DOHH2 (cell line): ENCODE data around the gene EEF1E1.

Experiments used
- H3F3A ChIP-seq: fragments of 200-600 bp; sonication (generic), shearing (Covaris generic); 2 replicates; pipeline ENCODE4 v1.6.0; 2016; ENCODE audit warnings: antibody characterized with exemption, mild to moderate bottlenecking; ENCODE audit not compliant: control insufficient read depth, insufficient read depth
- H3K27ac ChIP-seq: fragments of 200-600 bp; sonication (generic); 2 replicates; pipeline ENCODE4 v1.5.1; 2014; ENCODE audit warnings: low read depth, mild to moderate bottlenecking, low read length, moderate library complexity
- H3K27me3 ChIP-seq: fragments of 200-600 bp; sonication (generic); 2 replicates; pipeline ENCODE4 v1.6.1; 2014; ENCODE audit warnings: mild to moderate bottlenecking, low read length, mixed read lengths; ENCODE audit not compliant: control insufficient read depth
- H3K36me3 ChIP-seq: fragments of 200-600 bp; sonication (generic); 2 replicates; pipeline ENCODE4 v1.6.1; 2014; ENCODE audit warnings: mild to moderate bottlenecking, low read length, moderate library complexity, mixed read lengths; ENCODE audit not compliant: control insufficient read depth
- H3K4me1 ChIP-seq: fragments of 200-600 bp; sonication (generic); 2 replicates; pipeline ENCODE4 v1.6.1; 2014; ENCODE audit warnings: mild to moderate bottlenecking, low read length, mixed read lengths; ENCODE audit not compliant: control insufficient read depth
- H3K4me2 ChIP-seq: fragments of 200-600 bp; sonication (generic); 2 replicates; pipeline ENCODE4 v1.6.0; 2014; ENCODE audit warnings: mild to moderate bottlenecking, low read length, moderate library complexity
- H3K4me3 ChIP-seq: fragments of 200-600 bp; sonication (generic); 2 replicates; pipeline ENCODE4 v1.5.1; 2014; ENCODE audit warnings: mild to moderate bottlenecking, low read length, mixed read lengths
- H3K79me2 ChIP-seq: fragments of 200-600 bp; sonication (generic); 2 replicates; pipeline ENCODE4 v1.6.1; 2014; ENCODE audit warnings: mild to moderate bottlenecking, low read length, mixed read lengths; ENCODE audit not compliant: control insufficient read depth
- H3K9me2 ChIP-seq: fragments of 200-600 bp; sonication (generic); replicated peaks from 2 replicates; pipeline ENCODE4 v1.6.1; 2014; ENCODE audit warnings: mild to moderate bottlenecking, low read length, mixed read lengths; ENCODE audit not compliant: control insufficient read depth
- H3K9me3 ChIP-seq: fragments of 200-600 bp; sonication (generic); 2 replicates; pipeline ENCODE4 v1.6.1; 2014; ENCODE audit warnings: antibody characterized with exemption, low read length, mixed read lengths; ENCODE audit not compliant: control insufficient read depth, insufficient read depth
- H4K20me1 ChIP-seq: fragments of 200-600 bp; sonication (generic); 2 replicates; pipeline ENCODE4 v1.6.0; 2014; ENCODE audit warnings: low read depth, mild to moderate bottlenecking, antibody characterized with exemption, low read length, moderate library complexity; ENCODE audit not compliant: control insufficient read depth, insufficient read depth
- CTCF ChIP-seq: fragments of 200-600 bp; sonication (generic); IDR thresholded peaks from one replicate; pipeline ENCODE4 v1.5.1; 2014; ENCODE audit warnings: antibody characterized with exemption, mild to moderate bottlenecking, low read depth, low read length; ENCODE audit not compliant: poor library complexity, severe bottlenecking
- EZH2phosphoT487 ChIP-seq: fragments of 200-600 bp; sonication (generic); IDR thresholded peaks from 2 replicates; pipeline ENCODE4 v1.6.1; 2017; ENCODE audit warnings: borderline replicate concordance, mild to moderate bottlenecking, antibody characterized with exemption, low read length, moderate library complexity, mixed read lengths

Gene EEF1E1

GRCh38 chr6:8139451-8139850 lies 37.1 kb upstream of the EEF1E1 start:
- Histone ChIP-seq H3K9me3 (no peaks in the 10 kb centered on the region), H3K9me2 (no peaks in the 10 kb centered on the region), H3K4me2 (no peak overlapping the region), H4K20me1 (no peaks in the 10 kb centered on the region), H3K4me1 (no peaks in the 10 kb centered on the region), H3F3A (no peaks in the 10 kb centered on the region), H3K36me3 (no peaks in the 10 kb centered on the region), H3K4me3 (no peak overlapping the region), H3K27ac (no peak overlapping the region), H3K27me3 (peaks cover 4% of the 10 kb centered on the region; the same call in 1 of the 2 replicates), H3K79me2 (no peaks in the 10 kb centered on the region)
- TF ChIP-seq CTCF = no peak
- no peak for TF ChIP-seq EZH2phosphoT487

DNA sequence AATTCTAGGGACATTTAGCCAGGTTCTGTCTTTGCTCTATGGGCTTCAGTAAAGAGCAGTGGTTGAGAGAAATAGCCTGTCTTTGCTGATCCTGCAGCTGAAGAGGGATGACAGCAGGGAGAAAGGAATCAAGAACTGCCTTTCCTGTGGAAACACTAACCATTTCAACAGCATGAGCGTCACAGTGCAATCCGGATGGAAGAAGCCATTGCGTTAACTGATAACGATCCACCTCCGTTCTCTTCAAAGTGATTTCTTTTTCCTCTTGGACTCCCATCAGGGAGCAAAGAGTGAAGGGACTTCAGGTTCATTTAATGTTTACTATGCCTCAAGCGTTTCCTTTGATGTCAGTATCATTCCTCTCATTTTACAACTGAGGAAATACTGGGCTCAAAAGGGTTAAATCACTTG lies 35.2 kb upstream of the EEF1E1 start:
- no peak overlapping the region for H3K4me3 ChIP-seq
- H3K27me3 ChIP-seq = peaks cover 4% of the 10 kb centered on the region; the same call in 1 of the 2 replicates
- H3K27ac ChIP-seq = no peak overlapping the region

GRCh38 chr6:8135276-8135675 lies 32.9 kb upstream of the EEF1E1 start:
- no peak overlapping the region for H3K27ac ChIP-seq
- no peak overlapping the region for H3K4me3 ChIP-seq
- no peak overlapping the region for H3K4me2 ChIP-seq
- H3K4me1 ChIP-seq = no peaks in the 10 kb centered on the region
- H3K27me3 ChIP-seq = peaks cover 15% of the 10 kb centered on the region
- H4K20me1 ChIP-seq = no peaks in the 10 kb centered on the region
- H3K79me2 ChIP-seq = no peaks in the 10 kb centered on the region
- H3K9me2 ChIP-seq = no peaks in the 10 kb centered on the region
- no peaks in the 10 kb centered on the region for H3K9me3 ChIP-seq
- TF ChIP-seq CTCF = no peak
- no peak for TF ChIP-seq EZH2phosphoT487
- H3F3A ChIP-seq = no peaks in the 10 kb centered on the region
- no peaks in the 10 kb centered on the region for H3K36me3 ChIP-seq

More for the DNA sequence above, 35.2 kb upstream of the EEF1E1 start:
- Histone ChIP-seq H3K9me2 (no peaks in the 10 kb centered on the region), H3K4me2 (no peak overlapping the region), H3K36me3 (no peaks in the 10 kb centered on the region), H3K9me3 (no peaks in the 10 kb centered on the region), H3K4me1 (no peaks in the 10 kb centered on the region), H3F3A (no peaks in the 10 kb centered on the region), H4K20me1 (no peaks in the 10 kb centered on the region), H3K79me2 (no peaks in the 10 kb centered on the region)
- TF ChIP-seq CTCF (no peak), EZH2phosphoT487 (no peak)
